Head of caudate nucleus (tissue), 42 donors: ENCODE results near the gene TBX4.
"Not testable (repeated sequence)": the region's sequence is repeated elsewhere in the genome, so short reads cannot be mapped to it uniquely, and the experiment has no call there.

Experiments used
- DNase-seq, 42 donors: peaks; one replicate each; pipeline versions ENCODE4 v3.0.0 to v3.0.0-alpha.2; 2020 to 2021; ENCODE audit warnings: mixed read lengths in 7 of 42
- intact Hi-C: fragments of 100-400 bp; cut with DNase I; formaldehyde crosslinking; loops from one replicate; pipeline ENCODE4 v1.15.0; 2022

TBX4 gene

GRCh38 chr17:61449140-61449539, 3.1 kb upstream of the TBX4 start:
- peak in 1 of 42 donors; percentile 16 for DNase-seq
- intact Hi-C loops: not testable (repeated sequence)

DNA sequence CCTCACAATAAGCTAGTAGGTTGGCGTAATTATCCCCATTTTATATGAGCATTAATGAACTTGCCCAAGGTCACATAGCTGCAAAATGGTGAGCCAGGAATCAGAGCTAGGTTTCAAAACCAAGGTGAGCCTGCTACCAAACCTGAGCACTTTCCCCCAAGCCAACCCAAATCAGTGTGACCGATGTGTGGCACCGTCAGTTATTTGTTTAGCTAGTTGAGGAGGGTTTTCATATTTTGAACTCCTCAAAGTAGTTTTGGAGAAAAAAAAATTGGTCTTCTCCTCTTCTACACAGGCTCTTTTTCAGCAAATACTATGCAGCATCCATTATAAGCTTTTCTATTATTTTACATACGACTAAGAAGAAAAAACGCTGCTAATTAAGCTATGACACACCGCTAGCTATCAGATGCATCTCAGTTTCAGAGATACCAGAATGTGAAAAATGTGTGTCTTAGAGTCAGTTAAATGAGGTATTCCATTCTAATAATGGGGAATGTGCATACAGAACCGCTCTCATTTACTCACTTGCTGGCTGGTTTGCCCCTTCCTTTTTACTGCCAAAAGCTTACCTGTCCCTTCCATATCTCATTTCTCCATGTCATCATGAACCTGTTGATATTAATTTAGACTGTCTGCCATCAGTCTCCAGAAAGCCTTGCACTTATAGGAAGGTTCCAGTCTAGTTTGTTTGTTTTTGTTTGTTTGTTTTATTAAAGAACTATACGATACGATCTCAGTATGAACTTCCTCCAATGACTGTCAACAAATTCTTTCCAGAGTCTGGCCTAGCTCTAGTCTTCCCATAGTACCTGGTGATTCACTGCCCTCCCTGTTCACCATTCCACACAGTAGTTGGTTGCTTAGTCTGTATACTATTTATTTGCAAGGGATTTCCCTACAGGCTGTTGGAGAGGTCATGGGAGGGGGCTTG, 2.2 kb upstream of the TBX4 start:
- intact Hi-C loops: no loop called here
- DNase-seq: peak in 1 of 42 donors; percentile 16

- peak in 1 of 42 donors; percentile 31 for DNase-seq
- intact Hi-C loops: no loop called here
These were observed 1.3 kb upstream of the TBX4 start for GRCh38 chr17:61450641-61451537.

DNA sequence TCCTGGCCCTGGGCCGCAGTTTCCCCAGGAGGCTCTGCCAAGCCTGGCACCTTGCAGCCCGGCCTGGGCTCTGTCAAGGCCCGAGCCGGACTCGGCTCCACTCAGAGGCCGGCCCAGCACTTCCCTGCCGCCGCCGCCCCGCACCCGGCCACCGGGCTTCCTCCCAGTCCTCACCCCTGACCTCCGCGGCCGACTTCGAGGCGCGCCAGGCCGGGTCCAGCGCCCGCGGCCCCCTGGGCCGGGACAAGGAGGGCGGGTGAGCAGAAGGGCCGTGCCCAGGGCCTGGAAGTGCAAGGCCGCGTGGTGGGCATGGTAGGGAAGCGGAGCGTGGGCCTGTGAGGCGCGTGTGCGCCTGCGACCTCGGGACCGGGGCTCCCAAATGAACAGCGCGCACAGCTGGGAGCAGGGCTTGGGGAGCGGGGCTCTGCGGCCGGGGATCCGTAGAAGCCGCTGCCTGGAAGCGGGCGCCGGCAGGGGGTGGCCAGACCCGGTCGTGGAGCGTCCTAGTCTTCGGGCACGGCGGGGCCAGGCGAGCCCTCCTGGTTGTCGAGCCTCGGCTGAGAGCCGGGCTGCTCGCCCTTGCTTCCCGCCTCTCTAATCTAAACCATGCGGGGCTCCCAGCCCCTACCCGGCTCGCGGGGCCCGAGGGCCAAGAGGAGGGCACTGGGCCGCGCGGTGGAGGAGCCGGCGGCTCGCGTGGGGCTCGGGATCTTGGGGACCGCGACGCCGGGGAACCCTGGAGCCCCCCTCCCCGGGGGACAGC, 503 bp upstream of the TBX4 start:
- intact Hi-C loops: no loop called here
- DNase-seq: peak in 1 of 42 donors; percentile 36

- DNase-seq: no peak
- intact Hi-C loops: no loop called here
These were observed 1.6 kb downstream of the TBX4 start for GRCh38 chr17:61453566-61454380.

DNA sequence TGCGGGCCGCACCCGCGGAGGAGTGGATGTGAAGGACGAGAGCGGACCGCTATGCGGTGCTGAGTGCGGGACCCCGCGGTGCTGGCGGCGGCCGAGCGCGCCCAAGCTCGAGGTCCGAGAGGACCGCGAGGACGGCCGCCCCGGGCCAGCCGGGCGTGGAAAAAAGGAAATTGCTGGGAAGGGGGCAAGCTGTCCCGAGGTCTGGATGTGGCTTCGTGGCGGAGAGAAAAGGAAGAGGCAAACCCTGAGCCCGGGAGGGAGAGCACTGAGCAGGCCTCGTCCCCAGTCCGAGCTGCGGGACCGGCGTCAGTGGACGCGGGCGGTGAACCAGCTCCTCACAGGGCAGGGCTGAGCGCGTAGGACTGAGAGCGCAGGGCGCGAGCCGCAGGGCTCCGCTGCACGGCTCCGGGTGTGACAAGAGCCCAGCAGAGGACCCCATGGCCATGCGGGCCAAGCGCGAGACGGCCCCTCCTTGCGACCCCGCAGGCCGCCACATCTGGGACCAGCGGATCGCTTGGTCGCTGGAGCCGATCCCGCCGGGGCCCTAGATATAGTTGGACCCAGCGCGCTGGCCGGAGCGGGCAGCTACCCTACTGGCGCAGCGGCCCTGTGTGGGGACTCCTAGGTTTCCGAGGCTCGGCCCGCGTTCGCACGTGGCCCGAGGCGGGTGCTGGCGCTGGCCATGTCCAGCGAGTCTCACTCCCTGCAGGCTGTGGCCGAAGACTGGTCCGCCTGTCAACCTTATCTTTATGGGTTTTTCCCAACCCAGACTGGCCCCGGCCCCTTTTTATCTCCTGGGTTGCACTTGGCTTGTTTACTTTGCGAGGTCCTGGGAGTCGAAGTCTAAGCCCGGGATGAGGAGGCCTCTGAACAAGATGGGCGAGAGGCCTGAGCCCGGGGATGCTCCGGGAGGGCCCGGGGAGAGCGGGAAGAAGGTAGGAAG, 2.4 kb downstream of the TBX4 start:
- intact Hi-C loops: no loop called here
- DNase-seq: peak in 1 of 42 donors; percentile 5

GRCh38 chr17:61455324-61456060, 3.3 kb downstream of the TBX4 start:
- intact Hi-C loops: no loop called here
- peak in 1 of 42 donors; percentile 27 for DNase-seq

DNA sequence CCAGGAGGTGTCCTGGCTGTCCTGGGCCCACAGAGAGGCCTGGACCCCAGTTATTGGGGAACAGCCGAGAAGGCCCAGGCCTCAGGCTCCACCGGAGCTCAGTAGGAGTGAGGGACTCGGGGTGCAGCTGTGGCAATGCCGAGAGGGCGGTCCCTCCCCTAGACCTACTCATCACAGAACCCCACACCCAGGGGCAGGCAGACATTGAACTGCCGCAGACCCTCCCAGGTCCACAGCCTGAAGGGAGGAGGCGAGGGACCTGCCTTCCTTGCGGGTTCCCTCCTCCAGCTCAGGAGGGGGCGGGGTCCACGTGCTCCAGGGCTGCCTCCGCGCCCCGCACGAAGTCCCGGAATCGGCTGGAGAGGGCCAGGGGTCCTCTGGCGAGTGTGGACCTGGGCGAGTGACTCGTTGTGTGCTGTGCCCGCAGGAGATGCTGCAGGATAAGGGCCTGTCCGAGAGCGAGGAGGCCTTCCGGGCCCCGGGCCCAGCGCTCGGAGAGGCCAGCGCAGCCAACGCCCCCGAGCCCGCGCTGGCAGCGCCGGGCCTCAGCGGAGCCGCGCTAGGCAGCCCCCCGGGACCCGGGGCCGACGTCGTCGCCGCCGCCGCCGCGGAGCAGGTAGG, 3.9 kb downstream of the TBX4 start:
- intact Hi-C loops: no loop called here
- DNase-seq: peak in 2 of 42 donors; percentile 7 to 12

DNA sequence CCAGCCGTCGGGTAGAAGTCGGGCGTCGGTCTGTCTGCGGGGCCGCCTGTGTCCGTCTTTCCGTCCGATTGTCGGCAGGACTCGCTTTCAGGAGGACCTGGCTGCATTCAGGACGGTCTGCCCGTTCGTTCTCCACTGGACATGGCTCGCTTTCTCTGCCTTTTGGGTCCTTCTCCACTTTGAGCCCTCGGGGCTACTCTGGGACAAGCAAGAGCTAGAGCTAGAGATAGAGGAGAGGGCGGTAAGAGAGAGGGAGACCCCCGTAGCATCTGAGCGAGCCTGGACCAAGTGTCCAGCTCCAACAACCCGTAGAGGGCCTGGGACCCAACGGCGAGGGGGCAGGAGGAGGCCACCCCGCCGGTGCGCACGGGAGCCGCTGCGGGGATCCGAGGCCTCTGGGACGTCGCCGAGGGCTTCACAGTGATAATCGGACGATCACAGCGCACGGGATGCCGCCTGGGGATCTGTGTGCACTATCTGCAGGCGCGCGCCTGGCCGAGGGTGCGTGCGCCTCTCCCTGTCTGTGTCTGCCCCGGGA, 4.5 kb downstream of the TBX4 start:
- intact Hi-C loops: no loop called here
- DNase-seq: peak in 3 of 42 donors; percentile 3 to 31 (median 11)

- DNase-seq: peak in 3 of 42 donors; percentile 8 to 31 (median 14)
- intact Hi-C loops: no loop called here
These were observed 5.2 kb downstream of the TBX4 start for GRCh38 chr17:61457226-61457983.

GRCh38 chr17:61458000-61458399, 5.8 kb downstream of the TBX4 start:
- intact Hi-C loops: no loop called here
- peak in 2 of 42 donors; percentile 9 to 11 for DNase-seq

DNA sequence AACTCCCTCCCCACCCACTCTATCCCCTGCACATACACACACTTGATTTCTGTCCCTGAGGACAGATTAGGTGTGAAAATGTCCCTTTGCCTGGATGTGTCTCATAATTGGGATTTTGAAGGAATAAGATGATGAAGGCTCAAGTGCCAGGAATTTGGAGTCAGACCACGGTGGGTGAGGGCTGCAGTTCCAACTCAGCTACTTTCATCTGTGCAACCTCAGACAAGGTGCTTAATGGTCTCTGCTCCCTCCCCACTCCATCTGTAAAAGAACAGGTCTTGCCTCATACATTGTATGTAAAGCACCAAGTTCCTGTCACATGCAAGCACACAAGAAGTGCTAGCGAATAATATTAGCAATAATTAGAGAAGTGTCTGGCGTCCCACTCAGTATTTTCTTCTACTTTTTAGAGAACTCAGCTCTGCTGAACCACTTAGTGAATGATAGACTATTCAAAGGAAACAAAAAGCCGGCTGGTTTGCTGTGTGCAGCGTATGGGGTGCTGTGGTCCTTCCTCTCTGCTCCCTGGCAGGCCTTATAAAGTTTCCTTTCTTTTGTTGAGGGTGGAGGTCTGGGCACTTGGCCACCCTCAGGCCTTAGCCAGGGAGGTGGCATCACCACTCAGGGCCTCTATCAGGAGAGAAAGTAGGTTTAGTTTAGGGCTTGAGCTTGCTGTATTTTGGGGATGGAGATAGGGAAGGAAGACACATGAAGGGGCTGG, 6.4 kb downstream of the TBX4 start:
- intact Hi-C loops: no loop called here
- no peak for DNase-seq

GRCh38 chr17:61459142-61459809, 7.1 kb downstream of the TBX4 start:
- peak in 4 of 42 donors; percentile 1 to 25 (median 4) for DNase-seq
- intact Hi-C loops: no loop called here
